SH-SY5Y (cell line): ENCODE data around the gene ORC6.

Source experiments
- GATA2 ChIP-seq: IDR thresholded peaks from 2 replicates; pipeline ENCODE4 v1.6.1; 2011; ENCODE audit warnings: mild to moderate bottlenecking, low read depth, low read length
- GATA3 ChIP-seq: IDR thresholded peaks from 2 replicates; pipeline ENCODE4 v1.6.1; 2011; ENCODE audit warnings: low read depth, mild to moderate bottlenecking, low read length, moderate library complexity

The ORC6 gene

GRCh38 chr16:46689365-46690280 is at the start of gene ORC6:
ORC6 (plus strand) TSS chr16:46689659; CDS start chr16:46689706, 47 bp downstream.
- TF ChIP-seq GATA3 (no peak), GATA2 (no peak)

GRCh38 chr16:46648656-46649055 is 40.8 kb upstream of the ORC6 start:
- no peak for TF ChIP-seq GATA2
- no peak for TF ChIP-seq GATA3

- no peak for TF ChIP-seq GATA2
- TF ChIP-seq GATA3 = no peak
Measured at GRCh38 chr16:46649588-46650253, 39.7 kb upstream of the ORC6 start.

GRCh38 chr16:46650254-46650623 is 39.2 kb upstream of the ORC6 start:
- TF ChIP-seq GATA3 = no peak
- no peak for TF ChIP-seq GATA2

- TF ChIP-seq GATA2 (no peak), GATA3 (no peak)
Measured at GRCh38 chr16:46651305-46651704, 38.2 kb upstream of the ORC6 start.

- TF ChIP-seq GATA3 (no peak), GATA2 (no peak)
Measured at GRCh38 chr16:46658925-46659324, 30.5 kb upstream of the ORC6 start.

- TF ChIP-seq GATA3 = no peak
Measured at GRCh38 chr16:46662123-46662522, 27.3 kb upstream of the ORC6 start.

GRCh38 chr16:46673320-46674013 is 16.0 kb upstream of the ORC6 start:
- no peak for TF ChIP-seq GATA2
- no peak for TF ChIP-seq GATA3

- TF ChIP-seq GATA2 = no peak
Measured at GRCh38 chr16:46686815-46687473, 2.5 kb upstream of the ORC6 start.

GRCh38 chr16:46687486-46687885 is 2.0 kb upstream of the ORC6 start:
- no peak for TF ChIP-seq GATA2
- no peak for TF ChIP-seq GATA3

- TF ChIP-seq GATA3 (no peak), GATA2 (no peak)
Measured at GRCh38 chr16:46688101-46688653, 1.3 kb upstream of the ORC6 start.

GRCh38 chr16:46688654-46689364 is 650 bp upstream of the ORC6 start, which contains the start of gene VPS35:
VPS35 (minus strand) TSS chr16:46689178; CDS start chr16:46689133, 45 bp downstream.
- TF ChIP-seq GATA3 = no peak
